DMS153 treated with DMSO at 0.1 percent for 48 hours (cell line): ENCODE data around the gene MAOA.
"Not testable (repeated sequence)": the region's sequence is repeated elsewhere in the genome, so short reads cannot be mapped to it uniquely, and the experiment has no call there.

Experiments
- DNase-seq: peaks from one replicate; lab custom pipeline; 2025; ENCODE audit not compliant: unreplicated experiment; lab: John Stamatoyannopoulos, UW

Gene MAOA

GRCh38 chrX:43661521-43662240 lies 5.6 kb downstream of the MAOA start:
- no peak for DNase-seq

- no peak for DNase-seq
Measured at GRCh38 chrX:43663173-43663572, 7.1 kb downstream of the MAOA start.

GRCh38 chrX:43664258-43664657 lies 8.2 kb downstream of the MAOA start:
- no peak for DNase-seq

- no peak for DNase-seq
Measured at GRCh38 chrX:43664708-43665107, 8.6 kb downstream of the MAOA start.

GRCh38 chrX:43666311-43666912 lies 10.3 kb downstream of the MAOA start:
- no peak for DNase-seq

GRCh38 chrX:43675965-43676628 lies 20.0 kb downstream of the MAOA start:
- not testable (repeated sequence) for DNase-seq

GRCh38 chrX:43676971-43677572 lies 21.0 kb downstream of the MAOA start:
- no peak for DNase-seq

- no peak for DNase-seq
Measured at GRCh38 chrX:43677993-43678392, 21.9 kb downstream of the MAOA start.

GRCh38 chrX:43679058-43679457 lies 23.0 kb downstream of the MAOA start:
- no peak for DNase-seq

GRCh38 chrX:43679778-43680177 lies 23.7 kb downstream of the MAOA start:
- DNase-seq: no peak

- DNase-seq: no peak
Measured at GRCh38 chrX:43682726-43683125, 26.6 kb downstream of the MAOA start.

- no peak for DNase-seq
Measured at GRCh38 chrX:43685221-43685620, 29.1 kb downstream of the MAOA start.

GRCh38 chrX:43688586-43688985 lies 32.5 kb downstream of the MAOA start:
- DNase-seq: no peak

GRCh38 chrX:43693602-43694406 lies 37.7 kb downstream of the MAOA start:
- no peak for DNase-seq

- DNase-seq: no peak
Measured at GRCh38 chrX:43699475-43699874, 43.4 kb downstream of the MAOA start.

- no peak for DNase-seq
Measured at GRCh38 chrX:43702079-43702524, 46.0 kb downstream of the MAOA start.

GRCh38 chrX:43702660-43703059 lies 46.6 kb downstream of the MAOA start:
- no peak for DNase-seq

GRCh38 chrX:43703211-43703791 lies 47.2 kb downstream of the MAOA start:
- DNase-seq: no peak

GRCh38 chrX:43706786-43707370 lies 50.8 kb downstream of the MAOA start:
- DNase-seq: no peak

- DNase-seq: no peak
Measured at GRCh38 chrX:43707812-43708548, 51.9 kb downstream of the MAOA start.
